NCI-H460 (cell line): Measurements from ENCODE around the gene XRCC3. TPM values are rescaled to one million over a fixed set of nuclear protein-coding genes. Genes with fewer than 3 reads are reported as not detected.

Source experiments
- DNase-seq: peaks from one replicate; pipeline ENCODE4 v3.0.0-alpha.2; 2016; ENCODE audit warnings: low read depth; ENCODE audit errors: extremely low read depth
- total RNA-seq: library from RNA; depleted of rRNA; stranded (reverse); fragments of >200 nt; shearing (Covaris generic); gene quantifications from 2 replicates; pipeline ENCODE4 v1.2.3, GENCODE V29; 2014

XRCC3 gene
- total RNA-seq, 1 experiment from 2014 or later, result 28.6 TPM

DNA sequence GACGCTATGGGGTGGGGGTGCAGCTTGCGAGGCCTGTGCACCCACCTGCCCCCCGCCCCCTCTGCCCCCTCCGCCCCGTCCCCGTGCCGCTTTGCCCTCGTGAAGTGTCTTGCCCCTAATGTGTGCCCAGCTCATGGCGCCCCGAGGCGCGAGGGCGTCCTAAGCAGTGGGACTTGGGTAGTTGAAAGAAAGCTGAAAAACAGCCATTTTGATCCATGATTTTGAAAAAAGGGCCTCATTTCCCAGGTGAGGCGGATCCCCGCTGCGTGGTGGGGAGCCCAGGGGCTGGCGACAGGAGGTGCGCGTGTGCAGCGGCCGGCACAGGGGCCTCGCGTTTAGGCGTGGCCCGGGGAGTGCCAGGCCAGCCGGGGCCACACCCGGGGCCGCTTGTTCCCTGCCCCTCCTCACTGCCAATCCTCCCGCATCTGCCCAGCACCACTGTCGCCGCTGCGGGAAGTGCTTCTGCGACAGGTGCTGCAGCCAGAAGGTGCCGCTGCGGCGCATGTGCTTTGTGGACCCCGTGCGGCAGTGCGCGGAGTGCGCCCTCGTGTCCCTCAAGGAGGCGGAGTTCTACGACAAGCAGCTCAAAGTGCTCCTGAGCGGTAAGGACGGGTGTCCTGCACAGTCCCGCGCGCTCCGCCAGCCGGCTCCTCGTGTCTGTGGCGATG, 12.2 kb upstream of the XRCC3 start:
- no peak for DNase-seq

DNA sequence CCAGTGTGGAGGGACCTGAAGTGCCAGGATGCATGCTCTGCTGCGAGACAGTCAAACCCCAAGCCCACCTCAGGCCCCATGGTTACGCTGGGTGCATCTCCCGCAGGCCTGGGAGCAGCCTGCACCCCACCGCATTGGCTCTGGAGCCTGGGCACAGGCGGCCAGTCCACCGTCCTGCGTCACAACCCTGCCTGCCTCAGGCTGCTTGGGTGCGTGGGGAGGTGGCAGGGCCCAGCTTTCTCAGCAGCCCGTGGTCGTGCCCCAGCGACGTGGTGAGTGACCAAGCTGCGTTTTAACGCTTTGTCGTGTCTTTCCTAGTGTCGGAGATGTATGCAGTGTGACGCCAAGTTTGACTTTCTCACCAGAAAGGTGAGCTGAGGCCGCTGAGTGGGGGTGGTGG, 11.2 kb upstream of the XRCC3 start:
- DNase-seq, result no peak

DNA sequence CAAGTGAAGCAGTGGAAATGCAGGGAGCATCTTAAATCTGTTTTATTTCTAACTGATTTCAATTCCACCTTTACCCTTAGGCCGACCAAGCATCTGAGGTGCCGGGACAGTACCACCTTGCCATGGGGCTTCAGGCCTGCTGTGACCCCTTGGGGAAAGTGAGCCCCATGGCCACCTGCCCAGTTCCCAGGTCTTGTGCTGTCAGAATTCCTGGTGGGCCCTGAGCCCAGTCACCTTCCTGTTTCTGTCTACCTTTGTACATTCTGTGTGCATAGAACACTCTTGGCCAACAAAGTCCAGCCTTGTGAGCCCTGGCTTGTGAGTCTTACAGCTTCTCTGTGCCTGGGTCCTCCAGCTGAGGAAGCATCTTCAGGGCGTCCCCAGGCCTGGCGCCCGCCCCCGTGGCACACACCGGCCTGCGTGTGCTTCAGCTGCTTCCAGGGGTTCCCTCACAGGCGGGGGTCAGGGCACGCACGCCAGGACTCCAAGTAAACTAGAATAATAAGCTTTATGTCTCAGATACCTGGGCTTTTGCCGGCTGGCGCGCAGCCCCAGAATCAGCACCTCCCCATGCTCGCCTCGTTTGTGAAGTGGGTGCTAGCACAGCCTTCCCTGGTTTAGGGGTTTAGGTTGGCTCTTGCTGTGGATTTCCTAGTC, 10.6 kb upstream of the XRCC3 start:
- DNase-seq, result no peak

DNA sequence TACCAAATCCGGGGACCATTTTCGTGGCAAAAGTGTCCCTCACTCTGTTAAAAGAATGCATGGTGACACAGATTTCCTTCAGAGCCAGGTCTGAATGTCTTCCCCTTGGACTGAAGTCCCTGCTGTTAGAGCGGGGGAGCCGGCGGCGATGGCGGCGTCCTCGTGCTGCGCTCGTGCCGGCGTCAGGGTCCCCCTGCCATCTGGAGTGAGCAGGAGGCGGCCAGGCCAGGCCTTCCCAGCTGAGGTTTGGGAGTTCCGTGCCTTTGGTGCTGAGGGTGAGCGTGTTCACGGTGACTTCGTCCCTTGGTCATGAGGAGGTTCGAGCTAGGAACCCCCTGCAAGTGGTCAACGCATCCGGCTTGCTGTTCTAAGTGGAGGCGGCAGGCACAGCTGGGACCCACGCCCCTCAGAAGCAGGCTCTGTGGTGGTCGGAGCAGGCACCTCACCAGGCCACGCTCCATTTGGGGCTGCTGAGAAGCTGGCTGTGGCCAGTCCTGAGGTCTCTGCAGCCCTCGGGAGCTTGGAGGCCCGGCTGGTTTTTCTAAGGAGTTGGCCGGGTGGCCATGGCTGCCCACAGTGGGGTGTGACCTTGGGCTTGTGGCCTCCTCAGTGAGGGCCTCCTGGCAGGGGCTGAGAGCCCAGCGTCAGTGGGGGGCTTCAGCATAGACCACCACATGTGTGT, 9.9 kb upstream of the XRCC3 start:
- no peak for DNase-seq

DNA sequence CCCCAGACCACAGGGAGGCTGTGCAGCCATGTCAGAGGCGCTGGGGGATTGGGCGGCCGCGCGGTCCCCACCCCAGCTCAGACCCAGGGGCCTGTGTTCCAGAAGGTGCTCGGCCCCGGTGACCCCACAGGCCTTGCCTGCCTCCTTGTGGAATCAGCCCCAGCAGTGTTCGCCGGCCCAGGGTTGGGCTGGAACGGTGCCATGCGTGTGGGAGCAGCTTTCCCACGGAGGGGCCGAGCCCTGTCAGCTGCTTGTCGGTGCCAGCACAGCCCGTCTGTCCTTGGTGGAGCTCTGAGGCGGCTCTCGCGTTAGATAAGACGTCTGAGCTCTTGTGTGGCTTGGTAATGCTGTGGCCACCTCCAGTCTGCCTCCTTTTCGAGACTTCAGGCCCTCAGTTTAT, 8.9 kb upstream of the XRCC3 start:
- DNase-seq, result no peak

DNA sequence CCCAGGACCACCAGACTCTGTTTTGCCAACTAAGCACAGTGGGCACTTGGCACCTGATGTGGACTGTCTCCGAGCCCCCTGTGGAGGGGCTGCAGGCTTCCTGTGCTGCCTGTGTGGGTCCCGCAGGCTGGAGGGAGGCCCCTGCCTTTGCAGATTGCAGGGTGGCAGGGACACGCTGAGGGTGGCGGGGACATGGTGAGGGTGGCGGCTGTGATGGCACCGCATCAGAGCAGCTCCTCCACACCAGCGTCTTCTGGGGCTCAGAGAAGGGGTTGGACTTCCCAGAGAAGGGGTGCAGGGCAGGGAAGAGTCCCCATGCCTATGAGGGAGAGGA, 8.5 kb upstream of the XRCC3 start:
- DNase-seq, result no peak

- no peak for DNase-seq
Measured at GRCh38 chr14:103721334-103722120, 6.3 kb upstream of the XRCC3 start.

DNA sequence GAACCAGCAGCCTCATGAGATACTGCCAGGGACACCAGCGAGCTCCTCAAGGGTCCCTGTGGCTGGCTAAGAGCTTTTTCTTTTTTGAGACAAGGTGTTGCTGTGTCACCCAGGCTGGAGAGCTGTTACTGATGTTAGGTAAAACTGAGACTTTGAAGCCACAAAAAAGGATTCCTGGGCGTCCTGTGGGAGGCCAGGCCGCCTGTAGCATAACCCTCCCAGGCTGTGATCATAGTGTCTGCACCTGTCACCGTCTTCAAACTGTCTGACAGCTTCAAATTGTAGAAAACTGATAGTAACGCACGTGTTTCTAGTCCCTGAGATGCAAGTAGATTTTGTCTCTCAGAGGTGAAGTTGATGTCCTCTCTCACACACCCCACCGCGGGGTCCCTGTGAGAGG, 4.5 kb upstream of the XRCC3 start:
- DNase-seq, result no peak

GRCh38 chr14:103718572-103718971, 3.3 kb upstream of the XRCC3 start:
- no peak for DNase-seq

DNA sequence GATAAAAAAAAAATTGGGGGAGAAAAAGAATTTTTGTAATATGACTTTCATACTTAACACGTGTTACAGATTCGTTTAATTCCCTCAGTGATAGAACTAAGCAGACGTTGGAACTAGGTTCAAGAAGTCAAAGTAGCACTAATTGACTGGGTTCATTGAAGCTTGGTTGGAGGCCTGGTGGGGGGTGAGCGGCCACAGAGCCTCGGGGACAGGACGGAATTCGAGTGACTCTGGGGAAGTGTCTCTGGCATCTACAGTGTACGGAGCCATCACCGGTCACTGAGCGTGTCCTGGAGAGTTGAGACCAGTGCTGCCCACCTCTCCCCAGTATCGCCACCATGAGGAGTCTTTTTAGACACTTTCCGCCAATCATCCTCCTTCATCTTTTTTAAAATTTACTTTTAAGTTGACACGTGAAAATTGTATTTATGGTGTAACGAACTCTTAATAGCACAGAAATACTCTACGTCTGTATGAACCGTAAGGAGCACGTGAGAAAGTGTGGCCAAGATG, 1.7 kb upstream of the XRCC3 start:
- no peak for DNase-seq

DNA sequence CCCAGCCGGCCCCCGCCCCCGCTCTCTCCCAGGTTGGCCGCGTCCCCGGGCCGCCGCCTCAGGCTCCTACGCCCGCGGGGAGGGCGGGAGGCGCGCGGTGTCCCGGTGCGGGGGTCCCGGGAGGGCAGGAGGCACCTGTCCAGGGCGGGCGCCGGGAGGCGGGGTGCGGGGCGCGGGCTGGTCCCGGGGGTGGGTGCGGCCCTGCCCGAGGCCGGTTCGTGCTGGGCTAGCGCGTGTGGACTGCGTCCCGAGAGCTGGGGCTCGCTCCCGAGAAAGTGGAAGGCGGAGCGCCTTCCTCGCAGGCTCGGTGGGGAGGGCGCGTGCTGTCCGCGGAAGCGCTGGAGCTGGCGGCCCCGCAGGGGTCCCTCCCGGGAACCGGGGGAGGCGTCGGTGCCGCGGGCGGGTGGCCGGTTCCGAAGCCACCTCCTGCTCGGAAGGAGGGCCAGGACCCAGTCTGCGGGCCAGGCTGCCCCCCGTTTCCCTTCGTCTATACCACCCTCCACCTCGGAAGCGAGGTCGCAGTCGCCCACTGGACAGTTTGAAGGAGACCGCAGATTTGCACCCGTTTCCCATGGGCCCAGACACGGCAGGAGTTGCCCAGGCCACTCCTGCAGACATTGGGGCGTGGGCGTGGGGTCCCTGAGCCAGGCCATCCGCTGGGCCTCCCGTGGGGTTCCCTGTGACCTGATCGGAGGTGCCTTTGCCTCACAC, 995 bp upstream of the XRCC3 start:
- DNase-seq, result no peak

DNA sequence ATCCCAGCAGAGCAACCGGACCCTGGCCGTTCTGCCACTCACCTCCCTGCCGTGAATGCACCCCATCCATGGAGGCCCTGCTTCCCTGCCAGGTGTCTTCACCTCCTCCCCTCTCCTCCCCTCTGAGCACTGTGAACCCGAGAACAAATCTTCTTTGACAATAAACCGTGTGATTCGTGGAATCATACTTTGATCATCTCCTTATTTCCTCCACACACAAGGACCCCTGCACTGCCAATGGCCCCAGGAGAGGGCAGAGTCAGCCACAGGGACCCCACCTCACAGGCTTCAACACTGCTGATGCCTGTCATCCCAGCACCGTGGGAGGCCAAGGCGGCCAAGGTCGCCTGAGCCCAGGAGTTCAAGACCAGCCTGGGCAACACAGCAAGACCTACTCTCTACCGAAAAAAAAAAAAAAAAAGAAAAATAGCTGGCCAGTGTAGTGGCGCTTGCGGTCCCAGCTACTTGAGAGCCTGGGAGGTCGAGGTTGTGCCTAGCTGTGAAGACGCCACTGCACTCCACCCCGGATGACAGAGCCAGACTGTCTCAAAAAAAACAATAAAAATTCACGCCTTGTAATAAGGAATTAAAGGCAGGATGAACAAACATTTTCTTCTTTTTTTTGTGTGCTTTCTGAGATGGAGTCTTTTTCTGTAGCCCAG, 1.1 kb downstream of the XRCC3 start:
- no peak for DNase-seq

- no peak for DNase-seq
Measured at GRCh38 chr14:103713304-103714062, 1.8 kb downstream of the XRCC3 start.

DNA sequence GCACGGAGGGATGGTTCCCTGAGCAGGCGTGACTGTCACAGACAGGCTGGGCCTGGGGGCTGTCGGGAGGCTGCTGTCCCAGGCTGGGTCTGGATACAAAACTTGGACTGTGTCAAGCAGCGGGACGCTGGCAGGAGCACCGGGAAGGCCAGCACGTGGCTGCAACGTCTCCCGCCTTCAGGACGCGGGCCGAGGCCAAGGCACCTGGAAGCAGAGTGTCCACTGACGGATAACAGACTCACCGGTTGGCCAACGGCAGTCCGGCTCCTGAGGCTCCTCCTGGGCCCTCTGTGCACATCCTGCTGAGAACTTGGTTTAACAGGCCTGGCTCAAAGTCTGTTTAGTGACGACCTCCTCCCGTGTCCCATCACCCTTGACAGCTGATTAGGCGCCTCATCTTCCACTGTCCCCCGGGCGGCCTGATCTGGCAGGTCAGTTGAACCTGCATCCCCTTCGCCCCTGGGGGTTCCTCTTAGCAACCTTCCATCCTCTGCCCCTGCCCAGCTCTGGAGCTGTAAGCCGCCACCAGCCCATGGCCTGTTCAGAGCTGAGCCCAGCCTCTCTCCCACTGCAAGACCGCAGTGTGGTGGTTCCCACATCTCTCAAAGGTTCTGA, 2.5 kb downstream of the XRCC3 start:
- DNase-seq, result no peak

DNA sequence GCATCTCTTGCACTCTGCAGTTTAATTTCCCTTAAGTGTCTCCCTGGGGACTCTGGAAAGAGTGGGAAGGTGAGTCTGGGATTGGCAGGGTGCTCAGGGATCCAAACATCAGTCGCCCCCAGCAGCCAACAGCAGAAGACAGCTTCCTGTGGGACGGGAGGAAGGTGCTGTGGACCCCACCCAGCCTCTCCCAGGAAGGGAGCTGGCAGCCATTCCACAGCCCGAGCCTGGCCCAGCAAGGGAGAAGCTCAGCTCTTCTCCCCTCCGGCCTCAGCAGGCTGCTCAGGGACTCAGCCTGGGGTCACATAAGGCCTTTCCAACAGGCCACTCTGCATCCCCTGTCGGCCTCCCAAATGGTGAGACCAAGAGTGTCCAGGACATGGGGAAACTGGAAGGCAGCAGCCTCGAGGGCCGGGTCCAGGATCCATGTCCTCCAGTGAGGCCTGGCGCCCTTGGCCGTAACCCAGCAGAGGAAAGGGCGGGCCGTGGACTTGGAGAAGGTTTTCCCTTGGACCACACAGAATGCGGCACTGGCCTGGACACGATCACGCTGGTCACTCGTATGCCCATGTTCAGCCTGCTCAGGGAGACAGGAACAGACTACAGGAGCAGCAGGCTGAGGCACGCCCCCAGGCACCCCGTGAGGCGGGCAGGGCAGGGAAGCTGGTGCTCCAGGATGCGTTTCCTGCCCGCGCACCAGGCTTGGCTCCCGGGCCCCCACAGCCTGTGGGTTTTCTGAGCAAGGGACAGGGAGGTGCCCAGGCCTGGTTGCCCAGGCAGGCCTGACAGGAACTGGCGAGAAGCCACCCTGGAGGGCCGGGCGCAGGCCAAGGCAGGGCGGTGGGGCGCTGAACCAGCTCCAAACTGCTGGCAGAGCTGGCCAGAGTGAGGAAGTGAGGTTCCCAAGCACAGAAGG, 3.5 kb downstream of the XRCC3 start:
- no peak for DNase-seq

GRCh38 chr14:103710771-103711377, 4.4 kb downstream of the XRCC3 start:
- no peak for DNase-seq

- no peak for DNase-seq
Measured at GRCh38 chr14:103709814-103710213, 5.4 kb downstream of the XRCC3 start.
